Neutrophil (primary cell): Measurements from ENCODE around the gene RIBC2.

ENCODE experiments used
- H3K27ac ChIP-seq: fragments of 200-600 bp; sonication (generic); 2 replicates; pipeline ENCODE4 v1.5.1; 2016; ENCODE audit warnings: mild to moderate bottlenecking, moderate library complexity
- H3K27me3 ChIP-seq: fragments of 200-600 bp; sonication (generic); 2 replicates; pipeline ENCODE4 v1.6.0; 2016; ENCODE audit warnings: mild to moderate bottlenecking
- H3K36me3 ChIP-seq: fragments of 200-600 bp; sonication (generic); 2 replicates; pipeline ENCODE4 v1.5.1; 2017
- H3K4me1 ChIP-seq, 2 experiments: fragments of 200-600 bp in 1 of 2; sonication (generic) in 1 of 2; 1 replicate in 1 of 2; 2 replicates in 1 of 2; pipeline versions ENCODE4 v1.5.1 to v1.6.1; 2013 to 2016; ENCODE audit warnings: low read depth in 1 of 2, low read length in 1 of 2, mild to moderate bottlenecking in 1 of 2, moderate library complexity in 1 of 2; ENCODE audit not compliant: control insufficient read depth in 1 of 2, insufficient read depth in 1 of 2
- H3K4me3 ChIP-seq, 2 experiments: fragments of 200-600 bp in 1 of 2; sonication (generic) in 1 of 2; 1 replicate in 1 of 2; 2 replicates in 1 of 2; pipeline ENCODE4 v1.5.1; 2013 to 2016; ENCODE audit warnings: low read depth in 1 of 2, low read length in 1 of 2, mild to moderate bottlenecking in 1 of 2, moderate library complexity in 1 of 2
- H3K9me3 ChIP-seq: fragments of 200-600 bp; sonication (generic); 2 replicates; pipeline ENCODE4 v1.5.1; 2016
- TF ChIP-seq, protein P1 (sequence below): fragments of 200-600 bp; sonication (generic); IDR thresholded peaks from 2 replicates; pipeline ENCODE4 v1.5.1; 2016; ENCODE audit warnings: antibody characterized with exemption

Gene RIBC2

DNA sequence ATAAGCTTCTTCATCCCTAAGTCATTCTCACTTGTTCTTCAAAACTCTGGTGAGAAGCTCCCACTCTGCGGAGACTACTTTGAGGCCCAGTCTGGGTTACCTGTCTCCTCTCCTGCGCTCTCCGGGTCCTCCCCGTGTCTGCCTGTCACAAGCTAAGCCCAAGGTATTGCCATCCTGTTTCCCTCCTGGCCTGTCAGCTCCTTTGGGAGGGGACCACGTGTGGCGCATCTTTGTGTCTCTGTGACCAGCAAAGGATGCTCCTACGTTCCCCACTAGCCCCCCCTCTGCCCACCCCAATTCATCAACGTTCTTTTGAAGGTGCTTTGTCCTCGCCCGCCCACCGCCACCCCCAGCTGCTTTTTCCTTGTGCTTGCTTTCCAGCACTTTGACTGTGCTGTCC lies 57.4 kb downstream of the RIBC2 start:
- H3K4me1 ChIP-seq: no peaks in the 10 kb centered on the region
- H3K9me3 ChIP-seq: no peaks in the 10 kb centered on the region
- no peak overlapping the region for H3K4me3 ChIP-seq
- H3K36me3 ChIP-seq: no peaks in the 10 kb centered on the region
- TF ChIP-seq, protein P1, sequence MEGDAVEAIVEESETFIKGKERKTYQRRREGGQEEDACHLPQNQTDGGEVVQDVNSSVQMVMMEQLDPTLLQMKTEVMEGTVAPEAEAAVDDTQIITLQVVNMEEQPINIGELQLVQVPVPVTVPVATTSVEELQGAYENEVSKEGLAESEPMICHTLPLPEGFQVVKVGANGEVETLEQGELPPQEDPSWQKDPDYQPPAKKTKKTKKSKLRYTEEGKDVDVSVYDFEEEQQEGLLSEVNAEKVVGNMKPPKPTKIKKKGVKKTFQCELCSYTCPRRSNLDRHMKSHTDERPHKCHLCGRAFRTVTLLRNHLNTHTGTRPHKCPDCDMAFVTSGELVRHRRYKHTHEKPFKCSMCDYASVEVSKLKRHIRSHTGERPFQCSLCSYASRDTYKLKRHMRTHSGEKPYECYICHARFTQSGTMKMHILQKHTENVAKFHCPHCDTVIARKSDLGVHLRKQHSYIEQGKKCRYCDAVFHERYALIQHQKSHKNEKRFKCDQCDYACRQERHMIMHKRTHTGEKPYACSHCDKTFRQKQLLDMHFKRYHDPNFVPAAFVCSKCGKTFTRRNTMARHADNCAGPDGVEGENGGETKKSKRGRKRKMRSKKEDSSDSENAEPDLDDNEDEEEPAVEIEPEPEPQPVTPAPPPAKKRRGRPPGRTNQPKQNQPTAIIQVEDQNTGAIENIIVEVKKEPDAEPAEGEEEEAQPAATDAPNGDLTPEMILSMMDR: no peak
- peaks cover 10% of the 10 kb centered on the region for H3K27me3 ChIP-seq
- H3K27ac ChIP-seq: no peak overlapping the region

DNA sequence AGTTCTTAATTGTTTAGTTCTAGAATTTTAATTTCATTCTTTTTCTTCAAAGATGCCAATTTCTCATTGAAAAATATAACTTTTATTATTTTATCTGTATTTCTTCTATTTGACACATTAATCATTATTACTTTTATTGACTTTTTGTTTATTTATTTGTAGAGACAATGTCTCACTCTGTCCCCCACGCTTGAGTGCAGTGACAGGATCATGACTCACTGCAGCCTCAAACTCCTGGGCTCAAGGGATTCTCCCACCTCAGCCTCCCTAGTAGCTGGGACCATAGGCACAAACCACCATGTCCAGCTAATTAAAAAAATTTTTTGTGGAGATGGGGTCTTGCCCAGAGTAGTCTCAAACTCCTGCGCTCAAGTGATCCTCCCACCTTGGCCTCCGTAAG lies 58.9 kb downstream of the RIBC2 start:
- H3K36me3 ChIP-seq: no peaks in the 10 kb centered on the region

DNA sequence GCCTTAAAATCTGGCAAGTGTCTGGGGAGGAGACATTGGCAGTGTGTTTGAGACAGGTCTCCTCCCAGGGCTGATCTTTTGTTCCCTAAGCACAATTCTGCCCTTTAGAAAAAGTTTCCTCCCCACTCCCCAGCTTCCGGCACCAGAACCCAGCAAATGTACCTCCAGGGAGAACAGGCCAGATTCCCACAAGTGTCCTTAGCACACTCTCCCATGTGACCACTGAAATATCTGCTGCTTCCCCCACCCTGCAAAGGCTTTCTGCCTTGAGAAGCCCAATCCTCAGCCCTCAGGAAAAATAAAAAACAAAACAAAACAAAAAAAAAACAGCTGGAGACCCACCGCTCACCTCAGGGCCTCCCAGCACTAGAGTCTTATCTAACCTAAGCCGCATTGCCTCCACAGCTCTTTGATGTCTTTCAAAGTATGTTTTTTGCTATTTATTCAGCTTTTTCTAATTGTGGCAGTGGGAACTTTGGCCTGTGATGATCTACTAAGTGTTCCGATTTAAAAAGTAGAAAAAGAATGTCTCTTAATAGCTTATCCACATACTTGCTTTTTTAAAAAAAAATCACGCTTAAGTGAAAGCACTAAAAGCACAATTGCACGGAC lies 60.2 kb downstream of the RIBC2 start:
- no peak overlapping the region for H3K27ac ChIP-seq
- H3K9me3 ChIP-seq: no peaks in the 10 kb centered on the region
- peaks cover 16% of the 10 kb centered on the region for H3K27me3 ChIP-seq
- H3K4me1 ChIP-seq: no peaks in the 10 kb centered on the region
- no peak overlapping the region for H3K4me3 ChIP-seq
- TF ChIP-seq, protein P1: no peak
- no peaks in the 10 kb centered on the region for H3K36me3 ChIP-seq

More for the DNA sequence above, 58.9 kb downstream of the RIBC2 start:
- no peak overlapping the region for H3K4me3 ChIP-seq
- peaks cover 16% of the 10 kb centered on the region for H3K27me3 ChIP-seq
- H3K9me3 ChIP-seq: no peaks in the 10 kb centered on the region
- TF ChIP-seq, protein P1: no peak
- no peaks in the 10 kb centered on the region for H3K4me1 ChIP-seq
- no peak overlapping the region for H3K27ac ChIP-seq

DNA sequence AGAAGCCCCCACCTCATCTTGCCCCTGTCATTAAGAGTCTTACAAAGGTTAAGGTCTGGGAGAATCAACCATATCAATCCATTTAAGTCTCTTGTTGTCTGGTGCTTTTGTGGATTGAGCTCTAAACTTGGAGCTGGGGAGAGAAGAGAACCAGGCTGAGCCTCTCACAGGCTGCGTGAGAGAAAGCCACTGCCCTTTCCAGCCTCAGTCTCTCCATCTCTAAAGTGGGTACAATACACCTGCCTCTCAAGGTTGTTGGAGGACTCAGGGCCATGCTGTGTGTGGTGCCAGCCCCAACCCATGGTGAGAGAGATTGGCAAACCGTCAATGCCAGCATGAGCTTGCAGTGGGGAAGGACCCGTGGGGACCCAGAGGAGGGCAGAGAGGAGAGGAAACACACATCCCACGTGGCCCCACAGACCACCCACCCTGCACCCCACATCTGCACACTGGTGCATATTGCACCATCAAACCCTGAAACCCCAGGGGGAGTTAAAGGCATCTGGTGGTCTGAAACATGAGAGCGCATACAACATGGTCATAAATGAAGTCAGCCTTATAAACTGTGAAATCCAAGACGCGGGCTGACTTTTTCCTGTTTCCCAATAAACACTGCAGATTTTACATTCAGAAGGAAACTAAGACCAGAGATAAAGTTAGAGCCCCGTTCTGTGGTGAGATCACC lies 61.7 kb downstream of the RIBC2 start:
- TF ChIP-seq, protein P1: no peak
- Histone ChIP-seq H3K27ac (no peak overlapping the region), H3K4me1 (no peaks in the 10 kb centered on the region)

DNA sequence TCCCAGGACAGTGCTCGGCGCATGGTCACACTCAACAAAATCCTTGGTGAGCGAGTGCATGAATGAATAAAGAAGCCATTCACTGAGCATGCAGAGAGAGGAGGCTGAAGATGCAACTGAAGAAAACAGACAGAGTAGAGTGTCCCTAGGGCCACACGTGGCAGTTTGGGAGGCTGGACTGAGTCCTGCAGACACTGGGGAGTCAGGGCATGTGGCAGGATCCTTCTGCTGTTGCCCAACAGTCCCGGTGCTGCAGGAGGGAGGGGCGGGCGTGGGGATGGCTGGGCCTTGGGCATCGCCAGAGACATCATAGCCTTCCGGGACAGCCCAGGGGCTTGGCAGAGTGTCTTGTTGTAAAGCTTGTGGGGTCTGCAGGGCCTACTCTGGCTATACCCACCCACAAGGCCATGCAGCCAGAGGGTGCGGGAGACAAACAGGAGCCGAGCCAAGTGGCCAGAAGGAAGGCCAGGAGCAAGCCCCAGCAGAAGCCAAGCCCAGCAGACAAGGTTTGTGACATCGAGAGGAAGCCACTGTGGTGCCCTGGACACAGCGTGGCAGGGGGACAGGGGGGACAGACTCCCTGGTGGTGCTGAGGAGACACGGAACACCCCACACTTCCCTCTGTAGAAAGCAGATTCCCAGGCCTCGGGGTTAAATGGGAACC lies 62.5 kb downstream of the RIBC2 start:
- H3K27ac ChIP-seq: no peak overlapping the region
- H3K36me3 ChIP-seq: no peaks in the 10 kb centered on the region
- TF ChIP-seq, protein P1: no peak
- peaks cover 16% of the 10 kb centered on the region for H3K27me3 ChIP-seq
- H3K4me3 ChIP-seq: no peak overlapping the region
- no peaks in the 10 kb centered on the region for H3K4me1 ChIP-seq
- H3K9me3 ChIP-seq: no peaks in the 10 kb centered on the region

More for the DNA sequence above, 61.7 kb downstream of the RIBC2 start:
- Histone ChIP-seq H3K27me3 (peaks cover 16% of the 10 kb centered on the region), H3K4me3 (no peak overlapping the region), H3K9me3 (no peaks in the 10 kb centered on the region), H3K36me3 (no peaks in the 10 kb centered on the region)
